K562 (cell line): ENCODE results near the gene COA7. TPM values are rescaled to one million over a fixed set of nuclear protein-coding genes. Genes with fewer than 3 reads are reported as not detected.

Experiments
- ATAC-seq: fragments of 200-7000 bp; cut with Tn5 transposase; 3 replicates; pipeline ENCODE4 v1.9.1; 2020; ENCODE audit warnings: moderate library complexity
- BruUV-seq: library from RNA; stranded (reverse); fragments of 400-500 nt; replicated peaks from 2 replicates; lab custom pipeline; 2021; lab: Mats Ljungman, UMichigan
- CTCF ChIA-PET: fragments of 300-600 bp; formaldehyde crosslinking; extraction: SDS; loops from one replicate; lab custom pipeline; 2021; ENCODE audit warnings: low intra/inter-chr PET ratio; lab: Yijun Ruan, JAX
- POLR2A ChIA-PET: fragments of 300-600, 350-650 bp; sonication (Branson Sonifier 250); formaldehyde crosslinking; extraction: SDS; loops from one replicate; lab custom pipeline; 2021; ENCODE audit warnings: antibody characterized with exemption, inconsistent platforms; lab: Yijun Ruan, JAX
- DNase-seq, 4 experiments: peaks; one replicate each; pipeline versions ENCODE4 v3.0.0 to v3.0.0-alpha.2; 2011 to 2018; ENCODE audit warnings: low spot score in 3 of 4, mixed read lengths in 3 of 4; ENCODE audit errors: extremely low read depth in 1 of 4
- FAIRE-seq: peaks from 2 replicates; lab custom pipeline; 2011; peaks lifted over from hg19 to GRCh38; lab: Jason Lieb, UNC
- H2AFZ ChIP-seq: 2 replicates; pipeline ENCODE4 v1.6.0; 2011; ENCODE audit warnings: low read depth, low read length, control low read depth, inconsistent platforms
- H3K27ac ChIP-seq: fragments of 200-600 bp; 3 replicates; pipeline ENCODE4 v1.8.0; 2011; ENCODE audit warnings: low read depth, mild to moderate bottlenecking, control low read depth, inconsistent platforms, low read length, moderate library complexity, mixed read lengths; ENCODE audit errors: extremely low read depth
- H3K27me3 ChIP-seq, 2 experiments: fragments of 300-600 bp in 1 of 2; 2 replicates in 1 of 2; 3 replicates in 1 of 2; pipeline versions ENCODE4 v1.6.0 to v1.8.0; 2011; ENCODE audit warnings: inconsistent platforms in 2 of 2, low read length in 2 of 2, mild to moderate bottlenecking in 1 of 2, mixed read lengths in 1 of 2, moderate library complexity in 1 of 2; ENCODE audit not compliant: control insufficient read depth in 2 of 2, insufficient read depth in 2 of 2
- H3K36me3 ChIP-seq: fragments of 300-600 bp; 3 replicates; pipeline ENCODE4 v1.8.0; 2011; ENCODE audit warnings: mild to moderate bottlenecking, low read length, inconsistent platforms; ENCODE audit not compliant: control insufficient read depth, insufficient read depth
- H3K4me1 ChIP-seq, 2 experiments: fragments of 200-600 bp in 1 of 2; replicated peaks in 1 of 2; 2 replicates in 1 of 2; 3 replicates in 1 of 2; pipeline versions ENCODE4 v1.5.1 to v1.8.0; 2011; ENCODE audit warnings: inconsistent platforms in 2 of 2, low read length in 2 of 2, mild to moderate bottlenecking in 1 of 2, mixed read lengths in 1 of 2, moderate library complexity in 1 of 2; ENCODE audit not compliant: control insufficient read depth in 2 of 2, insufficient read depth in 2 of 2
- H3K4me2 ChIP-seq: 2 replicates; pipeline ENCODE4 v1.6.1; 2011; ENCODE audit warnings: low read length, control low read depth, inconsistent platforms, mixed read lengths; ENCODE audit not compliant: insufficient read depth
- H3K4me3 ChIP-seq: fragments of 200-600 bp; sonication (generic), shearing (Covaris generic); 2 replicates; pipeline ENCODE4 v1.5.1; 2016; ENCODE audit warnings: control low read depth, inconsistent platforms
- H3K79me2 ChIP-seq: fragments of 200-600 bp; 3 replicates; pipeline ENCODE4 v1.8.0; 2011; ENCODE audit warnings: low read length, inconsistent platforms; ENCODE audit not compliant: control insufficient read depth, insufficient read depth
- H3K9ac ChIP-seq, 2 experiments: 2 replicates each; pipeline versions ENCODE4 v1.6.0 to v1.6.1; 2011; ENCODE audit warnings: low read depth in 2 of 2, low read length in 2 of 2, control low read depth in 1 of 2, inconsistent platforms in 1 of 2, mild to moderate bottlenecking in 1 of 2, mixed read lengths in 1 of 2; ENCODE audit not compliant: insufficient read depth in 1 of 2
- H3K9me1 ChIP-seq: one replicate; pipeline ENCODE4 v1.6.0; 2011; ENCODE audit warnings: inconsistent platforms, mild to moderate bottlenecking, low read length, moderate library complexity; ENCODE audit not compliant: control insufficient read depth, insufficient read depth
- H3K9me3 ChIP-seq: replicated peaks from 2 replicates; pipeline ENCODE4 v1.5.1; 2011; ENCODE audit warnings: low read depth, low read length, inconsistent platforms; ENCODE audit not compliant: control insufficient read depth, insufficient read depth
- H4K20me1 ChIP-seq: replicated peaks from 2 replicates; pipeline ENCODE4 v1.6.1; 2011; ENCODE audit warnings: low read length, inconsistent platforms, mixed read lengths; ENCODE audit not compliant: control insufficient read depth, insufficient read depth
- CBX8 ChIP-seq: fragments of 200-600 bp; sonication (generic); IDR thresholded peaks from 2 replicates; pipeline ENCODE4 v1.6.1; 2012; ENCODE audit warnings: borderline replicate concordance, mixed run types, low read depth, mild to moderate bottlenecking, moderate library complexity, mixed read lengths, low read length, control low read depth, inconsistent platforms; ENCODE audit not compliant: poor library complexity, severe bottlenecking; ENCODE audit errors: extremely low read depth
- CTBP1 ChIP-seq: fragments of 450-650 bp; IDR thresholded peaks from 2 replicates; pipeline ENCODE4 v1.6.1; 2016; ENCODE audit warnings: borderline replicate concordance
- HMBOX1 ChIP-seq: sonication (generic); IDR thresholded peaks from 2 replicates; pipeline ENCODE4 v1.6.1; 2016
- LARP7 ChIP-seq: fragments of 450-650 bp; IDR thresholded peaks from 2 replicates; pipeline ENCODE4 v1.6.1; 2016
- PHTF2 ChIP-seq: fragments of 250-450 bp; sonication (Bioruptor Pico); IDR thresholded peaks from 2 replicates; pipeline ENCODE4 v1.5.0; 2021; ENCODE audit warnings: mild to moderate bottlenecking
- ZC3H11A ChIP-seq: IDR thresholded peaks from 2 replicates; pipeline ENCODE4 v1.6.1; 2012; ENCODE audit warnings: low read depth, low read length, improper control_type of control experiment
- ZNF274 ChIP-seq: IDR thresholded peaks from 2 replicates; pipeline ENCODE4 v1.6.1; 2011; ENCODE audit warnings: low read depth, mild to moderate bottlenecking, low read length, moderate library complexity, borderline replicate concordance
- ZNF280A ChIP-seq: fragments of 450-650 bp; IDR thresholded peaks from 2 replicates; pipeline ENCODE4 v1.6.1; 2018; ENCODE audit warnings: mild to moderate bottlenecking, low read depth; ENCODE audit not compliant: partially characterized antibody
- ZSCAN29 ChIP-seq: fragments of 450-650 bp; IDR thresholded peaks from 2 replicates; pipeline ENCODE4 v1.6.1; 2017
- WGBS: fragments of 100-300 bp; shearing (Covaris generic); methylation state at CpG from one replicate; pipeline ENCODE4 v1.1.6; 2016; ENCODE audit warnings: low coverage, mixed read lengths; ENCODE audit not compliant: insufficient coverage; ENCODE audit errors: missing lambda C conversion rate; 5-methylcytosine and 5-hydroxymethylcytosine counted together
- in situ Hi-C: fragments of 300-500 bp; cut with MboI; formaldehyde crosslinking; loops from 4 replicates; pipeline ENCODE4 v1.15.0; 2018; ENCODE audit warnings: inconsistent platforms, mixed read lengths
- intact Hi-C: fragments of 100-400 bp; cut with micrococcal nuclease; formaldehyde crosslinking; loops from 2 replicates; pipeline ENCODE4 v1.14.2; 2022
- polyA plus RNA-seq, 8 experiments: library from polyadenylated mRNA; depleted of rRNA in 4 of 8; stranded (reverse) in 5 of 8; unstranded in 3 of 8; fragments of >200 nt; fragmentation: Nextera tagmentation in 2 of 8; fragmentation: Illumina TruSeq in 1 of 8; extraction: Ambion mirVana in 2 of 8; extraction: Trizol in 1 of 8; gene quantifications; 2 replicates each; pipeline versions ENCODE4 v1.2.1 to v1.2.3, GENCODE V29; 2011 to 2014; ENCODE audit warnings: inconsistent platforms in 1 of 8, missing spikeins in 1 of 8
- total RNA-seq, 7 experiments: library from RNA; depleted of rRNA in 6 of 7; stranded (reverse); fragments of >200 nt in 6 of 7; fragmentation: Illumina TruSeq in 2 of 7; extraction: Trizol in 2 of 7; gene quantifications; 2 replicates each; pipeline versions ENCODE4 v1.2.1 to v1.2.3, GENCODE V29; 2011 to 2021; ENCODE audit warnings: low replicate concordance in 1 of 7

COA7 gene
- total and polyA plus RNA-seq, 9 of the 15 experiments (the other 6 are each of a cell fraction or from before 2014, with no cell fraction given), result 19.4 to 82.8 (median 51.0) TPM

- ATAC-seq (no peak), DNase-seq (no peak), FAIRE-seq (no peak)
- Histone ChIP-seq H3K27me3 (no peaks in the 10 kb centered on the region), H3K79me2 (peaks cover 14% of the 10 kb centered on the region), H3K9me3 (no peaks in the 10 kb centered on the region), H3K4me1 (peaks cover 11 to 14% of the 10 kb centered on the region in 2 experiments; a peak in 4 of 5 replicates), H3K4me2 (no peak overlapping the region), H2AFZ (no peak overlapping the region), H3K4me3 (no peak overlapping the region), H3K9ac (no peak overlapping the region), H3K9me1 (no peaks in the 10 kb centered on the region), H3K27ac (no peak overlapping the region), H3K36me3 (no peaks in the 10 kb centered on the region), H4K20me1 (no peaks in the 10 kb centered on the region)
- no TSS peak for BruUV-seq
- TF ChIP-seq HMBOX1, result peak; percentile 59
- no peak for TF ChIP-seq CBX8
- in situ Hi-C loops, result no loop called here
- POLR2A ChIA-PET, result no interaction called here
- CTCF ChIA-PET, result interaction anchor here (1.0 kb wide), 2 partner anchors 47 to 194 kb away, joined by 3 to 4 read pairs; partner anchors contain the start of gene TUT4
- intact Hi-C loops, result no loop called here
- 73% methylated on average over 1 of the region's 1 CpG for WGBS
Measured at GRCh38 chr1:52747450-52747849, 49.3 kb upstream of the COA7 start.

- FAIRE-seq (no peak), DNase-seq (no peak)
- CTCF ChIA-PET, result interaction anchor here (1.0 kb wide), 1 partner anchor 45 kb away, joined by 3 read pairs; no protein-coding TSS in a partner anchor
- Histone ChIP-seq H2AFZ (no peak overlapping the region), H3K4me3 (no peak overlapping the region), H3K79me2 (peaks cover 16% of the 10 kb centered on the region; the same call in 2 of the 3 replicates), H4K20me1 (no peaks in the 10 kb centered on the region), H3K27me3 (no peaks in the 10 kb centered on the region), H3K27ac (no peak overlapping the region), H3K9me1 (no peaks in the 10 kb centered on the region)
- in situ Hi-C loops, result no loop called here
- TF ChIP-seq CTBP1, result no peak
- no peak for TF ChIP-seq ZNF274
- no peak for TF ChIP-seq ZSCAN29
- TF ChIP-seq ZC3H11A, result no peak
- TF ChIP-seq LARP7, result no peak
- TF ChIP-seq ZNF280A, result no peak
- no peak for TF ChIP-seq PHTF2 (CRISPR knock-in tag)
- TF ChIP-seq, all 486 proteins: peak for 0
- no peak overlapping the region for H3K9ac ChIP-seq
- H3K9me3 ChIP-seq, result no peaks in the 10 kb centered on the region
- ATAC-seq, result no peak
- no peak overlapping the region for H3K4me2 ChIP-seq
- BruUV-seq, result no TSS peak
- POLR2A ChIA-PET, result interaction anchor here (0.7 kb wide), 1 partner anchor 1955 kb away, joined by 3 read pairs; no protein-coding TSS in a partner anchor
- intact Hi-C loops, result no loop called here
- 60% methylated on average over 4 of the region's 4 CpGs for WGBS
- no peaks in the 10 kb centered on the region for H3K36me3 ChIP-seq
- peaks cover 2 to 3% of the 10 kb centered on the region in 2 experiments; a peak in 2 of 5 replicates for H3K4me1 ChIP-seq
Measured at GRCh38 chr1:52746189-52746588, 48.0 kb upstream of the COA7 start.
